Mesendoderm (in vitro differentiated cells): Measurements from ENCODE around the gene NUAK1.
A peak's percentile ranks its signal among the peaks of the same experiment; 100 is the strongest.

Experiments
- DNase-seq: peaks from one replicate; pipeline ENCODE4 v3.0.0; 2013
- H2AK5ac ChIP-seq: 2 replicates; pipeline ENCODE4 v1.6.1; 2013; ENCODE audit warnings: low read length, inconsistent platforms
- H2BK120ac ChIP-seq: 2 replicates; pipeline ENCODE4 v1.6.1; 2013; ENCODE audit warnings: low read depth, mild to moderate bottlenecking, low read length, moderate library complexity, mixed read lengths
- H2BK15ac ChIP-seq: replicated peaks from 2 replicates; pipeline ENCODE4 v1.6.1; 2013; ENCODE audit warnings: low read depth, mild to moderate bottlenecking, moderate library complexity
- H2BK5ac ChIP-seq: 2 replicates; pipeline ENCODE4 v1.6.1; 2013; ENCODE audit warnings: low read length, inconsistent platforms
- H3K18ac ChIP-seq: 2 replicates; pipeline ENCODE4 v1.6.1; 2013; ENCODE audit warnings: mild to moderate bottlenecking, low read length, mixed read lengths
- H3K23ac ChIP-seq: one replicate; pipeline ENCODE4 v1.6.1; 2013; ENCODE audit warnings: low read length
- H3K27ac ChIP-seq: 2 replicates; pipeline ENCODE4 v1.5.1; 2013; ENCODE audit warnings: low read depth, mild to moderate bottlenecking, inconsistent platforms, low read length, moderate library complexity
- H3K27me3 ChIP-seq: 2 replicates; pipeline ENCODE4 v1.6.1; 2013; ENCODE audit warnings: low read length, control low read depth, mild to moderate bottlenecking, inconsistent platforms; ENCODE audit not compliant: insufficient read depth, poor library complexity
- H3K36me3 ChIP-seq: 2 replicates; pipeline ENCODE4 v1.6.1; 2013; ENCODE audit warnings: low read length, inconsistent platforms; ENCODE audit not compliant: control insufficient read depth, insufficient read depth
- H3K4ac ChIP-seq: one replicate; pipeline ENCODE4 v1.6.1; 2013; ENCODE audit warnings: low read depth, mild to moderate bottlenecking, low read length, moderate library complexity
- H3K4me1 ChIP-seq: 2 replicates; pipeline ENCODE4 v1.6.1; 2013; ENCODE audit warnings: low read depth, low read length, inconsistent platforms; ENCODE audit not compliant: control insufficient read depth
- H3K4me2 ChIP-seq: 2 replicates; pipeline ENCODE4 v1.6.1; 2013; ENCODE audit warnings: low read length
- H3K4me3 ChIP-seq: 2 replicates; pipeline ENCODE4 v1.5.1; 2013; ENCODE audit warnings: mild to moderate bottlenecking, low read length
- H3K56ac ChIP-seq: one replicate; pipeline ENCODE4 v1.6.1; 2013; ENCODE audit warnings: low read length
- H3K79me1 ChIP-seq: 2 replicates; pipeline ENCODE4 v1.6.1; 2013; ENCODE audit warnings: low read length, inconsistent platforms
- H3K79me2 ChIP-seq: 2 replicates; pipeline ENCODE4 v1.6.1; 2013; ENCODE audit warnings: mild to moderate bottlenecking, low read length; ENCODE audit not compliant: control insufficient read depth, insufficient read depth
- H3K9ac ChIP-seq: 2 replicates; pipeline ENCODE4 v1.6.1; 2013; ENCODE audit warnings: low read length, inconsistent platforms
- H4K5ac ChIP-seq: one replicate; pipeline ENCODE4 v1.6.1; 2013; ENCODE audit warnings: low read length
- H4K8ac ChIP-seq: one replicate; pipeline ENCODE4 v1.6.1; 2013; ENCODE audit warnings: low read depth, mild to moderate bottlenecking, control low read depth, low read length, moderate library complexity
- WGBS: extraction: QIAGEN DNeasy Blood & Tissue Kit; methylation state at CpG from one replicate; pipeline ENCODE4 v1.1.7; 2013; ENCODE audit warnings: low lambda C conversion rate, missing lambda C conversion rate; ENCODE audit not compliant: insufficient coverage; ENCODE audit errors: extremely low coverage; 5-methylcytosine and 5-hydroxymethylcytosine counted together

The NUAK1 gene

DNA sequence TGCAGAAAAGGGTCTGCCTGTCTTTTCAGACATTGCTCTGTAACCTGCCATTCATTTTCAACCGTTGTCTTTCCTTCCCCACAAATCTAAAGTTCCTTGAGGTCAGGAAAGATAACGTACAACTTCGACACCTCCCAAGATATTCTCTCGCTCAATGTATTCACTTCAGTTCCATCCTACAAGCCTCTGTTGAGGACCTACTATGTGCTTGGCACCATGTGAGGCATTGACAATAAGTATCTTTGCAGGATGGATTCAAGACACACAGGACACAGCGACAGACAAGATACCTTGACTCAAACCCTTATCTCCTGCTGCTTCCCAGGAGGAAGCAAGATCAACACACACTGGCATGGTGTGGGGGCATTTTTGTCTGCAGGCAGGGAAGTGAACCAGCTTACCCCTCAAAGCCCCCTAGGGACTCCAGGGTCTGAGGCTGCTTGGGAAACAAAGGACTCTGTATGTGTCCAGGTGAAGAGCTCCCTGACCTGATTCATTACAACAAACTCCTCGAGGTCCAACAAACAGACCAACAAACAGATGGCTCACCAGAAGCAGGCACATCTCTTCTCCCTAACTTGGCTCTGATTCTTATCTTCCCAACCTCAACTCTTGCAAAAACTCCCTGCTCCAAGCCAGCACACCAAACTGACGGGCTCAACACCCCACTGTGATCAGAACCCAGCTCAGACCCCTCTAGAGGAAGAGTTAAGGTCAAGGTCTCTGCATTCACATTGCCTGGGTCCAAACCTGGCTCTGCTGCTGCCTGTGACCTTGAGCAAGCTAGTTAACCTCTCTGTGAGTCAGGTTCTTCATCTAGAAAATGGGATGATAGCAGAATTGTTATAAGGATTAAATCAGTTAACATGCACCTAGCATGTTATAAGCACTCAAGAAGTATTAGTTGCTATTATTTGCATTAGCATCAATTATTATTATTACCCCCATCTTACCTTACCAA is 6.3 kb downstream of the NUAK1 start:
- WGBS: no CpG with 5 or more reads among the region's 7 CpGs
- Histone ChIP-seq H3K79me1 (peaks cover 5% of the 10 kb centered on the region), H3K27me3 (no peaks in the 10 kb centered on the region), H2BK120ac (peak overlapping the region; percentile 78), H3K36me3 (no peaks in the 10 kb centered on the region), H2BK5ac (peak overlapping the region; percentile 30), H2BK15ac (peak overlapping the region; percentile 37), H3K79me2 (peaks cover 78% of the 10 kb centered on the region), H3K9ac (peak overlapping the region; percentile 15), H3K56ac (peak overlapping the region; percentile 66), H4K5ac (peak overlapping the region; percentile 64), H3K27ac (peak overlapping the region; percentile 65), H3K18ac (peak overlapping the region; percentile 75), H3K4me3 (no peak overlapping the region), H3K4me2 (no peak overlapping the region), H4K8ac (no peak overlapping the region), H3K23ac (no peak overlapping the region), H3K4ac (peak overlapping the region; percentile 76), H3K4me1 (peaks cover 46% of the 10 kb centered on the region), H2AK5ac (peak overlapping the region; percentile 76)
- peak; percentile 84 for DNase-seq

DNA sequence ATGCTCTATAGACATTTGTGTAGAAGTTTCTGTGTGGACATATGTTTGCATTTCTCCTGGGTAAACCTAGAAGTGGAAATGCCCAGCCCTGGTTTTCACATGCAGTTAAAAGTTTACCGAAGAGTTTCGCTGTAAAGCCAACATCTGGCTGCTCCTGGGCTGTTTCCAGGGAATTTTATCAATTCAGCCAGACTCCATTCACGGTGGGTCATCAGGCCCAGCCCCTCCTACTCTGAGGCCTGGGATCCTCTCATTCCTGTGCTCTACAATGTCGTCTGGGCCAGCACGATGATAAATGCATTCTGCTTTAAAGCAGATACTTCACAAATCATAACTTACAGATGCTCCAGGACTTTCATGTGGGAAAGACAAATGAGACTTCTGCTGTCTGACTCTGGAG is 7.1 kb downstream of the NUAK1 start:
- Histone ChIP-seq H3K18ac (peak overlapping the region; percentile 42), H2BK120ac (no peak overlapping the region), H3K27ac (peak overlapping the region; percentile 65), H3K79me2 (peaks cover 78% of the 10 kb centered on the region), H3K4me1 (peaks cover 48% of the 10 kb centered on the region), H2BK15ac (no peak overlapping the region), H4K5ac (peak overlapping the region; percentile 64), H3K36me3 (no peaks in the 10 kb centered on the region), H3K9ac (peak overlapping the region; percentile 14), H4K8ac (no peak overlapping the region), H3K56ac (peak overlapping the region; percentile 66), H3K4me2 (no peak overlapping the region), H3K23ac (no peak overlapping the region), H3K79me1 (peaks cover 10% of the 10 kb centered on the region), H2BK5ac (peak overlapping the region; percentile 30), H3K4ac (peak overlapping the region; percentile 37), H3K27me3 (no peaks in the 10 kb centered on the region), H2AK5ac (peak overlapping the region; percentile 76), H3K4me3 (no peak overlapping the region)
- WGBS: no CpG with 5 or more reads among the region's 5 CpGs
- DNase-seq: no peak

DNA sequence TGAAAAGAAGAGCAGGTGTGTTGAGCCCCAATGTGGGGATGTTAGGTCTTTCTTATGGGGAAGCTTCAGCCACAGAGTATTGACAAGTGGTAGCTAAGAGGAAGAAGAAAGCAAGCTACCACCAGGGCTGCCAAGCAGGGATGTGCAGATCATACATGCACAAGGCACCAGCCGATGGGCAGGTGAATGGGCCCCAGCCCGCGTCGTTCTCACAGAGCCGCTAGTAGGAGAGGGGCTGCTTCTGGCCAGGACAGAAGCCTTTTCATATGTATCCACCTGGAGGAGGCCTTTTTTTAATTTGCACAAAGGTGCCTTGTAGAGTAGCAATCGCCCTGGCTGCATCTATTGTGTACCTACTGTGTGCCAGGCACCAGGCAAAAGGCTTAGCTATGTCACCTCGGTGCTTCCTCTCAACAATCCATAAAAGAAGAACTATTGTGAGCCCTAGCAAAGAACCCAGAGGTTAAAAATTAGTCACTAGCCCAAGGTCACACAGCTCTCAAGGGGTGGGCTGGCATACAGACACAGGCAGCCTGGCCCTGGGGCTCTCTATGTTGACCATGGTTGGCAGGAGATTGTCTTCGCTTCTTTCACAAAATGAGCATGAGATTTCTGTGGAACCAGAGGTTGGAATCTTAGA is 8.2 kb downstream of the NUAK1 start:
- Histone ChIP-seq H4K8ac (no peak overlapping the region), H3K27ac (no peak overlapping the region), H3K27me3 (no peaks in the 10 kb centered on the region), H3K18ac (peak overlapping the region; percentile 89), H3K79me1 (peaks cover 12% of the 10 kb centered on the region), H3K56ac (no peak overlapping the region), H3K23ac (no peak overlapping the region), H3K9ac (no peak overlapping the region), H2BK5ac (no peak overlapping the region), H3K36me3 (no peaks in the 10 kb centered on the region), H4K5ac (no peak overlapping the region), H3K4ac (no peak overlapping the region), H2AK5ac (no peak overlapping the region), H2BK15ac (no peak overlapping the region), H3K4me3 (no peak overlapping the region), H3K4me1 (peaks cover 47% of the 10 kb centered on the region), H3K4me2 (no peak overlapping the region), H2BK120ac (peak overlapping the region; percentile 29), H3K79me2 (peaks cover 80% of the 10 kb centered on the region)
- no CpG with 5 or more reads among the region's 8 CpGs for WGBS
- DNase-seq: no peak

DNA sequence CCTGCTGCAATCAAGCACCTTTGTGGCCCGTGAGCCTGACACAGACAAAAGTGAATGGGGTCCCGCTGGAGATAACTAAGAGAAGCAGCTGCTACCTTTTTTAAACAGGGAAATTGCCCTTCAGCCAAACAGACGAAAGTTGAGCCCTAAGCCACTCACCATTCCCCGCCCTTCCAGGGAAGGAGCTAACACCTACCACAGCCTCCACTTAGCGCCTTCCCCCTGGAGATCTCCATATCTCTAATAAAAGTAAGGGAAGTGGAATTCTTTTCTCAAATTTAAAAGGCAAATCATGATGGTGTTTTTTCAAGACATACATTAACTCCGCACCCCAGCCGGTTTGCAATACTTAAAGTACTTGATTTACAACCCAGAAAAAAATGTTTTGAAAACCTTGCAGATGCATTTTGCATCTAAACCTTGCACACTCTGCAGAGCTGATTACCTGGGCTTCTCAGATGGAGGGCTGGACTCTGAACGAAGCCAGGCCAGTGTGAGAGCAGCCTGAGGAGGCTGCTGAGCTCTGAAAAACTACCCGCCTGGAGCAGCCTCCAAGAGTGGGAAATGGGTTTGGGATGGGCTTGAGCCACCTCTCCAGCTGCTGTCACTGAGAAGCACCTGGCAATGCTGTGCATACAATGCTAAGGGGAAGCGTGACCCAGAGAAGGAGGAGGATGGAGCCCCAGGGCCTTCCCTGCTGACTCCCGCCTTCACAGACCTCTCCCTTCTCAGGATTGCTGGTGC is 10.0 kb downstream of the NUAK1 start:
- peaks cover 17% of the 10 kb centered on the region for H3K79me1 ChIP-seq
- H2BK120ac ChIP-seq: no peak overlapping the region
- peaks cover 79% of the 10 kb centered on the region for H3K79me2 ChIP-seq
- no peak overlapping the region for H3K4me3 ChIP-seq
- peak overlapping the region; percentile 31 for H3K27ac ChIP-seq
- H3K4me1 ChIP-seq: peaks cover 42% of the 10 kb centered on the region
- H3K27me3 ChIP-seq: no peaks in the 10 kb centered on the region
- H3K4me2 ChIP-seq: no peak overlapping the region
- no peak overlapping the region for H4K8ac ChIP-seq
- no peak overlapping the region for H3K23ac ChIP-seq
- H3K18ac ChIP-seq: peak overlapping the region; percentile 89
- no peak overlapping the region for H2BK15ac ChIP-seq
- H2BK5ac ChIP-seq: peak overlapping the region; percentile 61
- WGBS: no CpG with 5 or more reads among the region's 11 CpGs
- H3K9ac ChIP-seq: peak overlapping the region; percentile 20
- no peak overlapping the region for H4K5ac ChIP-seq
- H3K56ac ChIP-seq: peak overlapping the region; percentile 6
- H3K36me3 ChIP-seq: no peaks in the 10 kb centered on the region
- peak; percentile 94 for DNase-seq
- H3K4ac ChIP-seq: no peak overlapping the region
- H2AK5ac ChIP-seq: peak overlapping the region; percentile 23

DNA sequence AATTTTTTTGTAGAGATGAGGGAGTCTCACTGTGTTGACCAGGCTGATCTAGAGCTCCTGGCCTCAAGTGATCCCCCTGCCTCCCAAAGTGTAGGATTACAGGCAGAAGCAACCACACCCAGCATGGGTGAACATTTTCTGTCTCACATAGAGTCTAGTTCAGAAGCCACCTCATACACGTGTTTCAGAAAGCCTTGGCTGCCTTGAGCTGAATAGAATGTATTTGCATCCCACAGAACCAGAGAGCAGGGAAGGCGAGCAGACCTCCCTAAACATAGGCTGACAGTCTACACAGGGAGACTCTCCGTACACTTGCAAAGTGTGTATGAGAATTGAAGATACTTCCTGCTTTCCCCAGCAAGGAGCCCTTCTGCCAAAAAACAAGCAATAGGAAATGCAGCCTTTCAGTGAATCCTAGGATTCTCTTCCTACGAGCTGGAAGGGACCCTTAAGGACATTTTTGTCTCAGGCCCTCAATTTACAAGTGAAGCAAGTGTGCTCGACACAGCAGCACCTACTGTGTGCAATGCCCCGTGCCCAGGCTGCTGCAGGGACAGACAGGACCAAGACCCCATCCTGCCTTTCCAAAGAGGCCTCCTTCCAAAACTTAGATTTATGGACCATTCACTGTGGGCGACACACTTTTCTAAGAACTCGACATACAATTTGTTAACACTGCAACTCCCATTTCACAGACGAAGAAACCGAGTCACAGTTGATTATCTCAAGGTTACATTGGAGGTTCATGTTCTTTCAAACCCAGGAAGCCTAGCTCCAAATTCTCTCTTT is 11.2 kb downstream of the NUAK1 start:
- no CpG with 5 or more reads among the region's 10 CpGs for WGBS
- peak overlapping the region; percentile 2 for H2BK5ac ChIP-seq
- peaks cover 15% of the 10 kb centered on the region for H3K79me1 ChIP-seq
- H3K27ac ChIP-seq: no peak overlapping the region
- H2AK5ac ChIP-seq: peak overlapping the region; percentile 2
- H3K23ac ChIP-seq: no peak overlapping the region
- no peak overlapping the region for H4K5ac ChIP-seq
- H3K9ac ChIP-seq: peak overlapping the region; percentile 10
- H3K36me3 ChIP-seq: no peaks in the 10 kb centered on the region
- H3K4ac ChIP-seq: peak overlapping the region; percentile 62
- H3K27me3 ChIP-seq: no peaks in the 10 kb centered on the region
- DNase-seq: no peak
- H3K79me2 ChIP-seq: peaks cover 79% of the 10 kb centered on the region
- H3K56ac ChIP-seq: peak overlapping the region; percentile 39
- no peak overlapping the region for H4K8ac ChIP-seq
- peak overlapping the region; percentile 56 for H3K18ac ChIP-seq
- no peak overlapping the region for H3K4me3 ChIP-seq
- peaks cover 30% of the 10 kb centered on the region for H3K4me1 ChIP-seq
- H3K4me2 ChIP-seq: no peak overlapping the region
- H2BK15ac ChIP-seq: no peak overlapping the region
- no peak overlapping the region for H2BK120ac ChIP-seq
